Fibroblast of peridontal ligament (primary cell): ENCODE results near the gene PRRX2.

Experiments used
- DNase-seq: peaks from one replicate; pipeline ENCODE4 v3.0.0-alpha.2; 2010; ENCODE audit errors: extremely low read depth

PRRX2 gene

DNA sequence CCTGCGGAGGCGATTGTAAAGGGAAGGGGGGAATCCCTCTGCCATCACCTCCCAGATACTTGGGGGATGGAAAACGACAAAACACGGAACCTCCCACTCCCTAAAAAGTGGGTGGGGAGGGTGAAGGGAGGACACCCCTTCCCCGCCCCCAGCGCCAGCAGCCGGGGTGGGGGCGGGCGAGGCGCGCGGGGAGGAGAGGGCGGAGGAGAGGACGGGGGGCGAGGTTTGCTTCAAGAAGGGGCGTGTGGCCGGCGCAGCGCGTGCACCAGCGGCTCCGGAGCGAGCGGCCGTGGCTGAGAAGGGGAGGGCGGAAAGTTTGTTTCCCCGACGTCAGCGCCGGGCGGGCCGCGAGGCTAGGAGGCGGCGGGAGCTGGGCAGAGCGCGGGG, at the start of gene PRRX2:
Gene PRRX2, plus strand, starts transcription at position 259 of the 387 bp plus-strand sequence. CDS start 221 bp downstream, outside the sequence.
- DNase-seq = peak; percentile 67

DNA sequence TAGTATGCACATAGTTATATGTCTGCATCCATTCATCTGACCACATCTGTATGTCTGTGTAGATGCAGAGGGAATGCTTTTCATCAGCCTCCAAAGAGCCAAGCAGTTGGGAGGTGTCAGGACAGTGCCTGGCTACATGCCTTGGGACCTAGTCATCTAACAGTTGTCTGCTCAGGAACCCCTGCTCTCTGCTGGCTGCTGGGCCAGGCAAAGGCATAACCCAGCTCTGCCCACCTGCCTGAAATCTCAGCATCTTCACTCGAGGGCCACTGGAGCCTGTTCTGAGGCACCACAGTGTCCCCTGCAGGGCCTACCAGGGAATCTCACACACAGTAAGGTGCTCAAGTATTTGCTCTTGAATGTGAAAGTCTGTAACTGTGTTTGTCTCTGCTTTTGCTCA, 48.3 kb upstream of the PRRX2 start:
- DNase-seq = peak; percentile 46

DNA sequence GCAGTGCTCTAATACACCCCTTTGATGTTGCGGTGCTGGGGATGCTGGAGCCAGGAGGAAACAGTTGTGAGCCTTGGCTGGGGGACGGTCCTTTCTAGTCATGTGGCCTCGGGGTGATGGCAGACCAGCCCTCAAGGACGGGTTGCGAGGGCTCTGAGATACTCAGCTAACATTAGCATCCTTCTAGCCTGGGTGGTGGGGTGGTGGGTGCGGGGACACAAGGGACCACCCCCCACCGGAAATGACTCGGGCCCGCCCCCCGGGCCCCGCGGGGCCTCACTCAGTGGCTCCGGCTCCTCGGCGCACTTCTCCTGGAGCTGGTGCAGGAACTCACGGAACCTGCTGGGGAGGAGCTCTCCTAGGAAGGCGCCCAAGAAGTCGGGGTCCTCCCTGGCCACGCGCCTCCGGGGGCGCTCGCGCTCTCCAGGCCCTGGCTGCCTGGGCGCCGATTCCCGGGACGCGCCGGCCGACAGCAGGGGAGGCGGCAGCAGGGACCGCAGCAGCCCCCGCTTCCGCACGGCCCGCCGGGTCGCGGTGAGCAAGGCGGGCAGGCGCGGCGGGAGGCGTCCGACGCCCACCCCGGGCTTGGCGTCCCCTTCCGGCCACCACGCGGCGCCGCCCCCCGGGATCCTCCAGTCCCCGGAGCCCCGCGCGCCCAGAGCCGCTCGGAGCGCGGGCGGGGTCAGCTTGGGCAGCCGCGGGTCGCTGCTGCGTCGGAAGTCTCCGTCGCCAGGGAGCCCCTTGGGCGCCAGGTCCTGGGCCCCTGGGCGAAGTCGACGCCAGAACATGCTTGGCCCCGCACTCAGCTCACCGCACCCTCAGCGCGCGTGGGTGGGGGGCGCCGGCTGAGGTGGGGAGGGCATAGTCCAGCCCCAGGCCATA, 45.4 kb upstream of the PRRX2 start:
- DNase-seq = no peak

DNA sequence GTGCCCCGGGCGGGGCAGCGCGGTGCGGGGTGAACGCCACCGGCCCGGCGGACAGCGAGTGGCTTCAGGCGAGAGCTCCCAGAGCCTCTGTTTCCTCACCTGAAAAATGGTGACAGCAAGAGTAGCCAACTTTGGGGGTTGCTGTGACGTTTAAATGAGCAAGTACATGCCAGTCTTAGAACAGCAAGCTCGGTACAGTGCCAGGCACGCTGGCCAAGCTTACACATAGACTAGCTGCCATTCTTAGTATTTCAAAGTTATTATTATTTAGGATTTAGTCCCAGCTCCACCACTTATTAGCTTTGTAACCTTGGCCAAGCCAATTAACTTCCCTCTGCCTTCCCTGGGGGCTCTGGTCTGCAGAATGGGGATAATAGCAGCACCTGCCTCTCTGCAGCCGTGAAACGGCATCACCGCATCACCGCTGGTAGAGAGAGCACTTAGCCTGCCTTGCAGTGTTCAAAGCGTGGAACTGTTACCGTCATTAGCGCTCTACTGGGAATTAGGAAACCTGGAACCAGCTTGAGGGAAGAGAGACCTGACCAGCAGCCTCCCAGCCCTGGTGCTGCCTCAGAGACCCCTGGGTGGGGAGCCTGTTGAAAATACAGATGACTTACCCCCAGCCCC, 44.7 kb upstream of the PRRX2 start, which contains the start of gene C9orf50:
Gene C9orf50, minus strand, starts transcription at position 433 of the 627 bp plus-strand sequence. CDS start 527 bp downstream, outside the sequence.
- no peak for DNase-seq

DNA sequence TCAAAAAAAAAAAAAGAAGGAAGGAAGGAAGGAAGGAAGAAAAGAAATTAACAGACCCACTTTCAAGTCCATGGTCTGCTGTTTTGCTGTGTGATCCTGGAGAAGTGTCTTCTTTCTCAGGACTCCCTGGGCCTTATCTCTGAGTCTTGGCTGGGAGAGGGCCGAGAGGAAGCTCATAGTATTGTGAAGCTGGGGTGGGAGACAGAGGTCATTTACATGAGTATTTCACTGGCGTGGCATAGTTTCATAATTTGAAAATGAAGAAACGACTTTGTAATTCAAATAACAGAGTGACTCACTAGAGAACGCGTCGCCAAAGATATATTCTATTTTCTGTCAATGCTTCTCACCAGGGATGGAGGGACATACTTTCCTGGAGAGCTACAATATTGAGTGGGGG, 42.1 kb upstream of the PRRX2 start:
- DNase-seq = peak; percentile 81

- DNase-seq = peak; percentile 66
These were observed 41.2 kb upstream of the PRRX2 start for GRCh38 chr9:129624168-129624759.

DNA sequence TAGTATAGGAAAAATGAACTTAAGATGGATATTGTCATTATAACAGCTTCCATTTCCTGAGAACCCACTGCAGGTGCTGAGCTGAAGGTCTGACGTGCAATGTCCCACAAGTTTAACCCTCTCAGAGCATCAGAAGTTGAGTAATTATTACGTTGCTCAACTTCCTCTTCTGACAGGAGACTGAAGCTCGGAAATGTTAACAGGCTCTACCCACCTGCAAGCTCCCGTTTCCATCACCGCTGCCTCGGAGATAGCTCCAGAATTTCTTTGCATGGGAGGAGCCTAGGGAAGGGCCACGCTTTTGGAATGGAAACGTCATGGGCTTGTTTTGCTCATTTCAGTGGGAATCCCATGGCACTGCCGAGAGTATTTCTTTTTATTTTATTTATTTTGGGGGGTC, 40.5 kb upstream of the PRRX2 start:
- no peak for DNase-seq

GRCh38 chr9:129626079-129626624, 39.3 kb upstream of the PRRX2 start, which contains the start of gene NTMT1:
TSS of gene NTMT1 (plus strand) at chr9:129626163. CDS start at chr9:129632704, 6,541 bp downstream.
- peak; percentile 73 for DNase-seq

DNA sequence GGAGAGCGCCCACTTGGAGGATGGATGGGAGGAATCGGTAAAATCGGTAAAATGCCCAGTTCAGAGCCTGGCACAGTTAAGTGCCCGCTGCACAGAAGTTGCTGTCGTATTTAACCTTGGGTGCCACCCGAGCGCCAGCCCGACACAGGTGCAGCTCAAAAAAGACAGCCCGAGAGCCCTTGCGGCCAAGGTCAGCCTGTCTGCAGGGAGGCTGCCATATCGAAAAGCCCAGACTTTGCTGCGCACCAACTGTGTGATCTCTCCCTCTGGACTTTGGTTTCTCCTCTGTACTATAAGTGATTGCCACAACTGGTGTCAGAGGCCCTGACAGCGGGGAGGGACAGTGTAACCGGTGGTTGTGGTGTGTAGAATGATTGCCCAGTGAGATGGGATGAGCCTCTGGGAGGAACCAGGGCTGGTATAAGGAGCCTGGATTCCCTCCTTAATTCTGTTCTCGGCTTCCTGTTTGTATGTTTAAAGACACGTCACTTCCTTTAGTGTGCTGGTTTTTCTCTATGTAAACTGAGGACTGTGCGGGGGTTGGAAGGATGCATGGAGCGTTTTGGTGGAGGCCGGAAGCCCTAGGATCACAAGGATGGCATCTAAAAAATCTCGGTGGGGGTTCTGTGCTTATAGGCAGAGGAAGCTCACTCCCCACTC, 38.7 kb upstream of the PRRX2 start:
- DNase-seq = peak; percentile 67

DNA sequence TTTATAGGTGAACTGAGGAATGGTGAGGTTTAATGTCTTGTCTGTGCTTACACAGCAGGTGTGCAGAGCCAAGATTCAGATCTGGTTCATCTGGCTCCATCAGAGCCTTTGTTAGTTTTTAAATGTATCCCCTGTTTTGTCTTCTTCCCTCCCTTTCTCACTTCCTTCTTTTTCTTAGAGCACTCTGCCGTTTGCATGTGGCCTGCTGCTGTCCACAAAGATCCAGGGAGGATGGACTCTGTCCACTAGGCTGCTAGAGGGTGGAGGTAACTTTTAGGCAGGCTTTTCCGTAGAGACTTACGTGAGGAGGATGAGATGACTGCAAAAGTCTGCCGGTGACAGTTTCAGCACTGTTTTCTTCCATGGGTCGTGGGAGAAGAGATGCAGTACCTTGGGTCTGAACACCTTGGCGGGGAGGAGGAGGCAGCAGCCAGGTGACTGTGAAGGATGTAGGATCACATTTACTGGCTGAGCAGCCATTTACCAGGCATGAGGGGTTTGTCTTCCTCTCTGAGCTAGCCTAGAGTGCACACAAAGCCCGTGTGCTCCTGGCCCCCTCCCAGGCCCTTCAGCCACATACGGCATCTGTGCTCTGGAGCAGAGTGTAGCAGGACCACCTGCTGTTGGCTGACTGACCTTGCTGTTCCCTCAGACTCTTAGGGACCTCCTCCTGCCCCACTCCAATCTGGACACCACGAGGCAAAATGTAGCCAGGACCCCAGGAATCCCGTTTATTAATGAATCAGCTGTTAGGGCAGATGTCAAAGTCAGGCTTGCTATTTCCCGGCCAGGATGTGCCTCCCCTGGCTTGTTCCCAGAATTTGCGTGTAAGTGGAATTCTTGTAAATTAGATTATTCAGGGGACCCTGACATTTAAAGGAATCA, 37.6 kb upstream of the PRRX2 start:
- no peak for DNase-seq

DNA sequence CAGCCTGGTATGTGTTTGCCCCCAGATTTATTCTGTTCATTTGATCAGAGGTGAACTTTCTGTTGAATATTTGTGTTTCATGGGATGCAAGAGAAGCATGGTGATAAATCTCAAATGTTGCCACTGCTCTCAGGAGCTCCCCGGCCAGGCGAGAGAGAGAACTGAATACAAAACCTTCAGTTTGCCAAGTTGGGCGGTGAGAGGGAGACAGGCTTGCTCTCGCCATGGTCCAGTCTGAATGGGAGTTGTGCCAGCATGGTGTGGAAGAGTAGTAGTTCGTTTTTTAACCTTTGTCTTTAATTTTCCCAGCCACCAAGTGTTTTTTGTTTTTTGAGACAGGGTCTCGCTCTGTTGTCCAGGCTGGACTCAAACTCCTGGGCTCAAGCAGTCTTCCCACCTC, 36.7 kb upstream of the PRRX2 start:
- no peak for DNase-seq

DNA sequence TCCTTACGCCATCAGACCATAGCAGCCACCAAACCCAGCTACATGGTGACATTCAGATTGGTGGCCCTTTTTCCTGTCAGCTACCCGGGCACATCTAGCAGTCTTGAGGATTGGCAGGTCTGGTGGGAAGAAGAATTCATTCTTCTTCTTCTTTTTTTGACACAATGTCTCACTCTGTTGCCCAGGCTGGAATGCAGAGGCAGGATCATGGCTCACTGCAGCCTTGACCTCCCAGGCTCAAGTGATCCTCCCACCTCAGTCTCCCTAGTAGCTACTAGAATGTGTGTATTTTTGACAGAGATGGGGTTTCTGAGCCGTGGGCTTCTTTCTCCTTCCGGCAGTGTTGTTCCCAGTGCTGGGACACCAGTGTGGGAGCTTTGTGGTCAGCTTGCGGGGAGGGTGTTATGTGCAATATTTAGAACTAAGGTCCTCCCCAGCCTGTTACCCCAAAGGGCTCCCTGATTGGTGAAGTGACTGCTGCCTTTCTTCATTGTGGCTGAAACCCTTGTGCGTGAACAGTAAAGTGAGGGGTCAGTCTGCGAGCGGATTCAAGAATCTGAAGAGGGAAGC, 36.1 kb upstream of the PRRX2 start:
- no peak for DNase-seq

DNA sequence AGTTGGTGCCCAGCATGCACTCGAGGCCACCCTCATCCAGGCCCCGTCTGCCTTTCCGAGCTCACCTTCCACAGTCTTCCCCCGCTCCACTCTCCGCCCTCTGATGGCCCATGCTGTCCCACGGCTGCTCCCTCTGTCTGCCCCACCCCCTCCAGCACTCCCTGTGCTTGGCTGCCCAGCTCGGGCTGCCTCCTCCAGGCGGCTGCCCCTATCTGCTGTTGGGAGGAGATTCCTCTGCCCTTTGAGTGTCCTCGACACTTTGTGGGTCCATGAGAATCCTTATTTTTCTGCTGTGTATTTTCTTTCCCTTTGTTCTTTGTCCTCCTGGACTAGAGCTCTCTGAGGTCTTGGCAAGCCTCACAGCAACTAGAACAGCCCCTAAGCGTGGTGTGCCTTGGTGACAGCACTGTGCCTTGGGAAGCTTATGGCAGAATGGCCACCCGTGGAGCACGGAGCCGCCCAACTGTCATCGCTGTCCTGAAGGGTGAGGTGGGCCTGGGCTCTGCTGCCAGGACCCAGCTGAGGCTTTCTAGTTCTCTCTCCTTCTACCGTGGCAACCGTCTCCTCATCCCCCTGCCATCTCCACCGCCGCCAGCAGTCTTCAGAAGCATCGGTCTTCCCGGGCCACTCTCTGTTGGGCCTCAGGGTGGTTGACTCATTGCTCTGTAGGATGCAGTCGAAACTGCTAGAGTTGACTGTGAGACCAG, 34.3 kb upstream of the PRRX2 start:
- DNase-seq = peak; percentile 49

GRCh38 chr9:129631674-129632129, 33.7 kb upstream of the PRRX2 start:
- no peak for DNase-seq

GRCh38 chr9:129632460-129632859, 33.0 kb upstream of the PRRX2 start:
- no peak for DNase-seq

DNA sequence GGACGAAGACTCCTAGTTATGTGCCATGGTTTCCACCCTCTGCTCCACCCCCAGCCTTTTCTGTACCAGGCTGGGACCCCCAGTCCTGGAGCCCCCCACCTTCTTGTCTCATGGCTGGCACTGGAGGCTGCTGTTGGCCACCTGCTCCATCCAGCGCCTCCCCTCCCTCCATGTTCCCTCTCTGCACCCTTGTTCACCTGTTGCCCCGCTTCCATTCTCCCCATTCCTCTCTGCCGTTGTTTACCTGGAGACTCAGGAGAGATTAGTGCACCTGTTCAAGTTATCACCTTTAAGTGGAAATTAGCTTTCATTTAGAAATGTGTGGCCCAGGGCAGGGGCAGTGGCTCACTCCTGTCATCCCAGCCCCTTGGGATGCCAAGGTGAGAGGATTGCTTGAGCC, 32.2 kb upstream of the PRRX2 start:
- no peak for DNase-seq

DNA sequence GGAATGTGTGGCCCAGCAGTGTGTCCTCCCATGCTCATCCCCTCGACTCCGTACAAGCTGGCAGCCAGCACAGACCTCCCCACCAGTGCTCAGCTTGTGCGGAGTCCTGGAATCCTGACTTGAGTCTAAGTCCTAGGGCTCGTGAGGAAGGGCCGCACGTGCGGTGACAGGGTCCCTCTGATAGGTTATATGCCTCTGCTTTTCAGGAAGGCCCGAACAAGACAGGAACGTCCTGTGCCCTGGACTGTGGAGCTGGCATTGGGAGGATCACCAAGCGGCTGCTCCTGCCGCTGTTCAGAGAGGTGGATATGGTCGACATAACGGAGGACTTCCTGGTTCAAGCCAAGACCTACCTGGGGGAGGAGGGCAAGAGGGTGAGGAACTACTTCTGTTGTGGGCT, 31.6 kb upstream of the PRRX2 start:
- DNase-seq = no peak

DNA sequence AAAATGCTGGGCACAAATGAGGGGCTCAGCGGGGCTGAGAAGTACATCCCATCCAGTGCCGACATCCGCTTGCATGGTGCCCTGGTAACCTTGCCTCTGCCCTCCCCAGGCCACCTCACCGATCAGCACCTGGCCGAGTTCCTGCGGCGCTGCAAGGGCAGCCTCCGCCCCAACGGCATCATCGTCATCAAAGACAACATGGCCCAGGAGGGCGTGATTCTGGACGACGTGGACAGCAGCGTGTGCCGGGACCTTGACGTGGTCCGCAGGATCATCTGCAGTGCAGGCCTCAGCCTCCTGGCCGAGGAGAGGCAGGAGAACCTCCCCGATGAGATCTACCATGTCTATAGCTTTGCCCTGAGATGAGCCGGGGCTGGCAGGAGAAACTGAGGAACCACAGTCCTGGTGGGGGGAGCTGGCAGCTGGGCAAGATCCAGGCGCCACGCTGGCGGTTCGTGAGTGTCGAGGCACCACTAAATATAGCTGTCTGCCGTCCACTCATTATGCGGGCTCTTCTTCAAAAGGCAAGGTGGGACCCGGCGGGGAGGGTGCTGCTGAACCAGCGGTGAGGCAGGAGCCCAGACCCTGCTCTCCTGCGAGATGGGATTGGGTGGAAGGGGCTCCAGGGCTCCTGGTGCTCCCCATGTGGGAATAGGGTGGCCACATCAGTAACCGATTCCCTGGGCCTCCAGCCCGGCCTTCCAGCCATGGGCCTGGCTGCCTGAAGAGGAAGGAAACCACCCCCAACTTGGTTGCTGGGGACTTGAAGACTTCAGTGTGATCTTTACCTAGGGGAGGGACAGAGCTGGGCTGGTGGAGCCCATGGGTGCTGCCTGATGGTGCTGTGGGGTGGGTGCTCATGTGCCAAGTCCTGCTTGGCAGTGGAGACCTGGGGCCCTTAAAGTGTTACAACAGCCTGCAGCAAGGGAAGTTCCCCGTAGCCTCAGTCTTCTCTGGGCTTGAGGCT, 30.1 kb upstream of the PRRX2 start:
- DNase-seq = no peak
